ENCODE measurements around the gene PHYHIPL.

The PHYHIPL gene

DNA sequence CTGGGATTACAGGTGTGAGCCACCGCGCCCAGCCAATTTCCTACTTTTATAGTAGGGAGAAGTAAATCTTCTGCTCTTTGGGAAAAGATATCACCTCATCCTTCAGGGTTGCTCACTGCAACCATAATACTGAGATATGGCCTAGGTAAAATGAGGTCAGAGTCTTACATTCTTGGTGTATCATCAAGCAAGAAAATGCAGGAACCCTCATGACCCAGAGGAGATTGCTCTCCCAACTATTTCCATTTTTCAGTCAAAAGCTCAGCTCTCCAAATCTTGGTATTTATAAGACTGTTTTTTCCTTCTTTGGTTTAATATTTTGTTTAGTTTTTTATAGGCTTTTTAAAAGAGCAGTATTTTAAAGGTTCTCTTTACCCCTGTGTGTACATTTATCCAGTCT, 20.9 kb upstream of the PHYHIPL start:
- DNase-seq (ENCODE audit: extremely low spot score) = no peak
- ChIA-PET CTCF (no interaction called here), POLR2A (no interaction called here)
- TF ChIP-seq ELF4 (IDR thresholded peaks at IDR 0.05) (no peak), FOXA1 (IDR thresholded peaks at IDR 0.05) (no peak)

DNA sequence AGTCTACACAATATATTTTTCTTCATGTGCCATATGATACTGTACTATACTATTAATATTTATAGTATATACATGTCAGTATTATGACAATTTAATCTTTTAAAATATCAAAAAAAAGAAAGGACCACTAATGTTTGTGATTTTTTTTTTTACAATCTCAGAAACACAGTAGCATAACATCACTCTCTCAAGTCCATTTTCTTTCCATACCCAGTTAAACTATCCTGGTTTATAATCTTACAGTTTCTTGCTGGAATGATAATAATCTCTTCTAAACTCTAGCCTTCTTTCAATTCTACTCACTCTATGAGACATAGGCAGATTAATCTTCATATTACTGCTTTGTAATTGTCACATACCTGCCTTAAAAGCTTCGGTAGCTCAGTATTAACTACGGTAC, 8.9 kb upstream of the PHYHIPL start:
- no peak for TF ChIP-seq FOXA1 (IDR thresholded peaks at IDR 0.05)
- TF ChIP-seq, protein P1, sequence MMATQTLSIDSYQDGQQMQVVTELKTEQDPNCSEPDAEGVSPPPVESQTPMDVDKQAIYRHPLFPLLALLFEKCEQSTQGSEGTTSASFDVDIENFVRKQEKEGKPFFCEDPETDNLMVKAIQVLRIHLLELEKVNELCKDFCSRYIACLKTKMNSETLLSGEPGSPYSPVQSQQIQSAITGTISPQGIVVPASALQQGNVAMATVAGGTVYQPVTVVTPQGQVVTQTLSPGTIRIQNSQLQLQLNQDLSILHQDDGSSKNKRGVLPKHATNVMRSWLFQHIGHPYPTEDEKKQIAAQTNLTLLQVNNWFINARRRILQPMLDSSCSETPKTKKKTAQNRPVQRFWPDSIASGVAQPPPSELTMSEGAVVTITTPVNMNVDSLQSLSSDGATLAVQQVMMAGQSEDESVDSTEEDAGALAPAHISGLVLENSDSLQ (IDR thresholded peaks at IDR 0.05) = no peak
- TF ChIP-seq L3MBTL2 (conservative IDR thresholded peaks at IDR 0.05) = no peak
- TF ChIP-seq LEF1 (IDR thresholded peaks at IDR 0.05; ENCODE audit: borderline replicate concordance) = no peak
- TF ChIP-seq ARNT (IDR thresholded peaks at IDR 0.05) = no peak
- no peak for TF ChIP-seq SUZ12 (IDR thresholded peaks at IDR 0.05)
- no peak for TF ChIP-seq SP1 (IDR thresholded peaks at IDR 0.05)
- TF ChIP-seq ZNF384 (IDR thresholded peaks at IDR 0.05) = no peak
- TF ChIP-seq TARDBP (IDR thresholded peaks at IDR 0.05) = no peak
- no peak for TF ChIP-seq NFRKB (IDR thresholded peaks at IDR 0.05)
- no peak for TF ChIP-seq ELF4 (IDR thresholded peaks at IDR 0.05)
- TF ChIP-seq HDGF (IDR thresholded peaks at IDR 0.05; ENCODE audit: borderline replicate concordance) = no peak
- TF ChIP-seq FOXK2 (IDR thresholded peaks at IDR 0.05) = no peak
- no peak for TF ChIP-seq CTBP1 (IDR thresholded peaks at IDR 0.05; ENCODE audit: borderline replicate concordance)
- TF ChIP-seq FOXM1 (IDR thresholded peaks at IDR 0.05; ENCODE audit: borderline replicate concordance) = no peak
- no peak for TF ChIP-seq BHLHE40 (IDR thresholded peaks at IDR 0.05; ENCODE audit: borderline replicate concordance)
- no peak for DNase-seq (ENCODE audit: extremely low spot score)
- CTCF ChIA-PET = no interaction called here
- POLR2A ChIA-PET = no interaction called here

DNA sequence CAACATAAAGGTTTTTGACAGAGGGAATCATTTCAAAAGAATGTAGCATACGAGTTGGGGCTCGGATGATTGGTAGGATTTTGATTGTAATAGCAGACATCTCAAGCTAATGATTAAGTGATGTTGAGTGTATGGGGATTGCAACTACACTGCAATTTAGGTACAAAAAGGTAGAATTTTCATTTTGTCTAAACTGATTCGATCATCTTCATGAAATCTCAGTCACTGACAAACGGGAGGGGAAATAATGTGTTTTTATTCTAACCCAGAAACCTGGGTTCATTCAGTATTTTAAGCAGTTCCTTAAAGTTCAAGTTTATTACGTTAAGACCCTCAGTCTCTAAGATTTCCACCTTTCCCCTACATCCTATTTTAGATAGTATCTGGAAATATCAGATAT, 3.9 kb upstream of the PHYHIPL start:
- POLR2A ChIA-PET = no interaction called here
- CTCF ChIA-PET = no interaction called here
- no peak for DNase-seq (ENCODE audit: extremely low spot score)
- TF ChIP-seq ARNT (IDR thresholded peaks at IDR 0.05) = no peak
- no peak for TF ChIP-seq FOXM1 (IDR thresholded peaks at IDR 0.05; ENCODE audit: borderline replicate concordance)
- TF ChIP-seq SUZ12 (IDR thresholded peaks at IDR 0.05) = no peak
- TF ChIP-seq ZNF384 (IDR thresholded peaks at IDR 0.05) = no peak
- no peak for TF ChIP-seq FOXK2 (IDR thresholded peaks at IDR 0.05)
- TF ChIP-seq NFRKB (IDR thresholded peaks at IDR 0.05) = no peak
- no peak for TF ChIP-seq BHLHE40 (IDR thresholded peaks at IDR 0.05; ENCODE audit: borderline replicate concordance)
- TF ChIP-seq SP1 (IDR thresholded peaks at IDR 0.05) = no peak
- TF ChIP-seq, protein P1 (IDR thresholded peaks at IDR 0.05) = no peak
- no peak for TF ChIP-seq LEF1 (IDR thresholded peaks at IDR 0.05; ENCODE audit: borderline replicate concordance)
- no peak for TF ChIP-seq CTBP1 (IDR thresholded peaks at IDR 0.05; ENCODE audit: borderline replicate concordance)
- no peak for TF ChIP-seq HDGF (IDR thresholded peaks at IDR 0.05; ENCODE audit: borderline replicate concordance)
- TF ChIP-seq L3MBTL2 (conservative IDR thresholded peaks at IDR 0.05) = no peak
- no peak for TF ChIP-seq TARDBP (IDR thresholded peaks at IDR 0.05)
- TF ChIP-seq FOXA1 (IDR thresholded peaks at IDR 0.05) = no peak
- TF ChIP-seq ELF4 (IDR thresholded peaks at IDR 0.05) = no peak

DNA sequence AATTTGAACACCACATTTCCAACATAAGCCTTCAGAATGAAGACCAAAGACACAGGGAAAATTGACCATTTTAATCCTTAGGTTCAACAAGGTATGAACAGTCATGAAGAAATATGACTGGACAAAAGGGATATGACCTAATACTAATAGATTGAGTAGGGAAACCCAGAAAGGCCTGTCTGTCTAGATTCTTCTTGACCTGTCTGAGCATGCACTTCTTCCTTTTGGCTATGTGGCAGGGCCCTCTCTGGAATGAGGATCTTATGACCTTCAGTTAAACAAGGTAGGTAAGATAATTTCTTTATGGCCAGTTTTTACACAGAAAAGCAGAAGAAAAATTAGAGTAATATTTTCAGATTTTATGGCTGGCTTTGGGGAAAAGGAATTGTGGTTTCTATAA, 3.0 kb upstream of the PHYHIPL start:
- POLR2A ChIA-PET = no interaction called here
- no peak for DNase-seq (ENCODE audit: extremely low spot score)
- no peak for TF ChIP-seq FOXM1 (IDR thresholded peaks at IDR 0.05; ENCODE audit: borderline replicate concordance)
- TF ChIP-seq L3MBTL2 (conservative IDR thresholded peaks at IDR 0.05) = no peak
- TF ChIP-seq SUZ12 (IDR thresholded peaks at IDR 0.05) = no peak
- no peak for TF ChIP-seq HDGF (IDR thresholded peaks at IDR 0.05; ENCODE audit: borderline replicate concordance)
- no peak for TF ChIP-seq SP1 (IDR thresholded peaks at IDR 0.05)
- TF ChIP-seq LEF1 (IDR thresholded peaks at IDR 0.05; ENCODE audit: borderline replicate concordance) = no peak
- TF ChIP-seq, protein P1 (IDR thresholded peaks at IDR 0.05) = no peak
- TF ChIP-seq TARDBP (IDR thresholded peaks at IDR 0.05) = no peak
- TF ChIP-seq FOXA1 (IDR thresholded peaks at IDR 0.05) = no peak
- no peak for TF ChIP-seq BHLHE40 (IDR thresholded peaks at IDR 0.05; ENCODE audit: borderline replicate concordance)
- no peak for TF ChIP-seq FOXK2 (IDR thresholded peaks at IDR 0.05)
- TF ChIP-seq NFRKB (IDR thresholded peaks at IDR 0.05) = no peak
- no peak for TF ChIP-seq CTBP1 (IDR thresholded peaks at IDR 0.05; ENCODE audit: borderline replicate concordance)
- no peak for TF ChIP-seq ELF4 (IDR thresholded peaks at IDR 0.05)
- no peak for TF ChIP-seq ARNT (IDR thresholded peaks at IDR 0.05)
- no peak for TF ChIP-seq ZNF384 (IDR thresholded peaks at IDR 0.05)
- CTCF ChIA-PET = no interaction called here

DNA sequence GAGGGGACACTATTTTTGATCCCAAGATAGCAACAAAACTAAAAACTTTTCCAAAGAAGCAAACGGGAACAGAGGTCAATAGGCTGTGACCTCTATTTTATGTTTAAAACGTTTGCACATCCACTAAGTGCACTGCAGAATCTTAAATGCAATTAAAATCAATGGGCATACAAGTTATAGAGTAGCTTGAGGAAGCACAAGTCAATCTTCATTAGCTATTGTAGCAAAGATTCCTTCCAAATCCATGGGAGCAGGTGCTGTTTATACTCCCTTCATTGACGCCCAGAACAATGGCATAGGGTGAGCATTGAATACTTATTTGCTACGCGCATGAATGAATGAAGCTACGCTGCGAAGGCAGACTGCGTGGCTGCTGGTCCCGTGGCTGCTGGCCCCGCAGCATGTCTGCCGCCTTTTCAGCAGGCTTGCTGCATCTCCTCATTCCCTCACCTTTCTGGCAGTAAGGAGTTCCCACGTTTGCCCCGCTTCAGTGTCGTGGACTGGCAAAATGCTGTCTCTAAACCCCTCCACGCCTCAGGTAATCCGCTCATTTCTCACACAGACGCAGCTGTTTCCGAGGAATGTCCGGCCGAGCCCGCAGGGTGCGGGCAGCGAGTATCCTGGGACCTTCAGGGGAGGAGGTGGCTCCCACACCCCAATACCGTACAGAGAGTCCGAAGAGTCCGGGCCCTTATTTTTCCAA, 754 bp upstream of the PHYHIPL start:
- ChIA-PET CTCF (no interaction called here), POLR2A (no interaction called here)
- DNase-seq (ENCODE audit: extremely low spot score) = peak; percentile 6
- TF ChIP-seq CTBP1 (IDR thresholded peaks at IDR 0.05; ENCODE audit: borderline replicate concordance) (no peak), FOXM1 (IDR thresholded peaks at IDR 0.05; ENCODE audit: borderline replicate concordance) (no peak), L3MBTL2 (conservative IDR thresholded peaks at IDR 0.05) (no peak), FOXA1 (IDR thresholded peaks at IDR 0.05) (no peak), SP1 (IDR thresholded peaks at IDR 0.05) (no peak), HDGF (IDR thresholded peaks at IDR 0.05; ENCODE audit: borderline replicate concordance) (no peak), SUZ12 (IDR thresholded peaks at IDR 0.05) (no peak), ARNT (IDR thresholded peaks at IDR 0.05) (no peak)

DNA sequence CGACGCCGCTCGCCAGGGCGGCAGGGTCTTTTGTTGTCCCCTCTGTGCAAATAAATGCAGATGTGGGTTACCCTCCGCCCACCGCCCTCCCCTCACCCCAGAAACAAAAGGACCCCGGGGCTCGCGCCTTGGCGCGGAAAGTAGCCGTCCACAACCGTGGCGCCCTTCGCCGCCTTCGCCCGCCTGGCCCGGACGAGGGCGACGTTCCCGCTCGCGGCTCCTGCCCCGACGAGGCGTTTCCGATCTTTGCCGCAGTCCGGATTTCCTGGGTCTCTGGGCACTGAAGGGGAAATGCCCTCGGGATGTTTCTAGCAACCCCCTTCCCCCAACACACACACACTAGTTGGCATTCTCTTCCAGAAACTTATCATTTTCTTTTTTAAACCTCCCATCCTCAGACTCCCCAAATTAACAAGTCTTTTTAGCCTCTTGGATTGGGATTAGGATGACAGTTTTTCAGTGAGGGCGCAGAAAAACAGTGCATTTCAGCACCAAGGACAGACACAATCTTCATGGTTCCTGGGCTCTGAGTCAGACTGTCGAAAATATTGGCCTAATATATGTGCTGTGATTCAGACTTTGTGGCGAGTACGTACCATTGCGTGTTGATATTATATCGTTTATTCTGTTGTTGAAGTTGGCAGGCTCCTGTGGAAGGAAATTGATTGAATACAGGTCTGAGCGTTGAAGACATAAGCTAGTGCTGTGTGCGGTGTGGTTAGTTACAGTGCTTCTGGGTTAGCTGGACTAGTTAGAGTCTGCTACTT, 771 bp downstream of the PHYHIPL start:
- ChIA-PET POLR2A (no interaction called here), CTCF (no interaction called here)
- no peak for TF ChIP-seq FOXA1 (IDR thresholded peaks at IDR 0.05)
- TF ChIP-seq, protein P1 (IDR thresholded peaks at IDR 0.05) = no peak
- peak; percentile 15 for DNase-seq (ENCODE audit: extremely low spot score)

All from HEK293T (cell line).